NCI-H2107 treated with DMSO at 0.1 percent for 48 hours (cell line): Measurements from ENCODE around the gene PIGU.
"Not testable (repeated sequence)": the region's sequence is repeated elsewhere in the genome, so short reads cannot be mapped to it uniquely, and the experiment has no call there.

Experiments used
- DNase-seq: peaks from one replicate; lab custom pipeline; 2025; ENCODE audit not compliant: unreplicated experiment; lab: John Stamatoyannopoulos, UW

PIGU gene

GRCh38 chr20:34624629-34625028, 52.3 kb downstream of the PIGU start:
- no peak for DNase-seq

DNA sequence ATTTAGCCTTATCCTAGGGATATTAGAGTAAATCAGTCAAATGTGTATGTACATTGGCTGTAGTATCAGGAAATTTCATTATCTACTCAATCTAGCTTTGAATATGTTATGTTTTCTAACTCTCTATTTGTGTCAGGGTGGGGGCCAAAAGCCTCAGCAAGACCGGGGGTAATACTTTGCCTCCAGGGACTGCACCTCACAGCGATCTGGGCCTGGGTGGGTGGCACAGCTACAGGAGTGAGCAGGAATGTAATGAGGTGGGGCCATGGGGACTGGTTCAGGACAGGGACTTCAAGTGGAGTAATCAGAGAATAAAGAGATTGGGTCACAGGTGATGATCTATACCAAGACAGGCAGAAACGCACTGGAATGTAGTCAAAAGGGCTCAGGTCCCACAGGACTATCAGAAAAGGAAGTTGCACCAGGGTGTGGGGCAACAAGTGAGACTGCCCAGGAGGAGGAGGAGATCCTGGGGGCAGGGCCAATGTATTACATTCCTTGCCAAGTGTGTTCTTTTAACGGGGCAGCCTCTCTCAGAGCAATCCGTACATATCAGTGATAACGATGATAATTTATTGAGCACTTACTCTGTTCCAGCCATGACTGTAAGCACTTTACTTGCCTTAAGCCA, 54.0 kb downstream of the PIGU start:
- no peak for DNase-seq

- no peak for DNase-seq
These were observed 55.2 kb downstream of the PIGU start for GRCh38 chr20:34621383-34622367.

DNA sequence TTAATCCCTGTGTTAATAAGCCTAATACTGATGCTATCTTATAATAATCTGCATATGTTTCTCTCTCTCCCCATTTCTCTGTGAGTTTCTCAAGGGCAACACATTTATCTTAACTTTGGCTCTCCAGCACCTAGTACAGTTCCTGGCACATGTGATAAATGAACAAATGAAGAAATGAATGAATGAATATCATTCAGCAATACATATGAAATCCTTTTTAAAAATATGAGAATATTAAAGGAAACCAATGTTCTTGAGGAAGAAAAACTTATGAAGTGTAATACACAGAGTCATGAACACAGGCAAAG, 55.9 kb downstream of the PIGU start:
- DNase-seq, result no peak

DNA sequence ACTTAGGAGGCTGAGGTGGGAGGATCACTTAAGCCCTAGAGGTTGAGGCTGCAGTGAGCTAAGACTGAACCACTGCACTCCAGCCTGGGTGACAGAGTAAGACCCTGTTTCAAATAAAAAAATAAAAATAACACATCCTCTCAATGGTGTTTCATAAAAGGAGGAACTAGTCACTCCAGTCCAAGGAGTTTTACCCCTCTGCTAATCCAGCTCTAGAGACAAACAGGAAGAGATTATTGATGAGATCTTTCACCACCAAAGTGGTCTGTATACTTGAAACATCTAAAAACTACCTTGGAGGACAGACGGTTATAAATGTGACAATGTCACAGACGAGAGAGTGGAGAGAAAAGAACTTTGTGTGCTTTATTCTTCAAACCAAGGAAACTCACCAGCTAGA, 58.2 kb downstream of the PIGU start:
- DNase-seq, result no peak

GRCh38 chr20:34616913-34617312, 60.0 kb downstream of the PIGU start:
- DNase-seq, result not testable (repeated sequence)

- no peak for DNase-seq
These were observed 61.4 kb downstream of the PIGU start for GRCh38 chr20:34615477-34615876.

GRCh38 chr20:34611976-34612375, 64.9 kb downstream of the PIGU start:
- DNase-seq, result not testable (repeated sequence)

- no peak for DNase-seq
These were observed 69.8 kb downstream of the PIGU start for GRCh38 chr20:34607066-34607465.

- no peak for DNase-seq
These were observed 71.7 kb downstream of the PIGU start for GRCh38 chr20:34604980-34605788.

DNA sequence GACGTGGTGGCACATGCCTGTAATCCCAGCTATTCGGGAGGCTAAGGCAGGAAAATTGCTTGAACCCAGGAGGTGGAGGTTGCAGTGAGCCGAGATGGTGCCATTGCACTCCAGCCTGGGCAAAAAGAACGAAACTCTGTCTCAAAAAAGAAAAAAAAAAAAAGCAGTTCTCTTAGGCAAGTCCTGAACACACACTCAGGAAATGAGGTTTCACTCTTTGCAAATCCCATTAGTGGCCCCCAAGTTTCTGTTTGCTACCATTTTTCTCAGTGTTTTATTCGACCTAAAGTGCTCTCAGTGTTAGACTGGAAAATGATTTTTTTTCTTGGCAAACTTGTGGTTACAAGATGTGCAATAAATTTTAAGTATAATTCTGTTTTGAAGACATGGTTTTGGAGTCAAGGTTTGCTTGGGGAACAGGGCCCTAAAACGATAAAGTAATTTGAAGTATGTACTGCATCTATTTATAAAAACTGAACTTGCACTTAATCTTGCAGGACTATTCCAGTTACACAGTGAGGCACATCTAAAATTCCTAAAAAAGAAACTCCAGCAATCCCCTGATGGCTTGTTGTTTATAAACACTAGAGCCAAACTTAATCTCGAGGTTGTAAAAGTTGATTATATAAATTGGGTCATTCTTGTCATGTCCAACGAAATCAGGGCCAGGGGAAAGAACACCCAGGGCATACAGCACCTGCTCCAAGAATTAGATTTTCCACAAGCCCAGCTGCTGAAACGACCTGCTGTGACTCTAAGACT, 75.8 kb downstream of the PIGU start:
- no peak for DNase-seq

DNA sequence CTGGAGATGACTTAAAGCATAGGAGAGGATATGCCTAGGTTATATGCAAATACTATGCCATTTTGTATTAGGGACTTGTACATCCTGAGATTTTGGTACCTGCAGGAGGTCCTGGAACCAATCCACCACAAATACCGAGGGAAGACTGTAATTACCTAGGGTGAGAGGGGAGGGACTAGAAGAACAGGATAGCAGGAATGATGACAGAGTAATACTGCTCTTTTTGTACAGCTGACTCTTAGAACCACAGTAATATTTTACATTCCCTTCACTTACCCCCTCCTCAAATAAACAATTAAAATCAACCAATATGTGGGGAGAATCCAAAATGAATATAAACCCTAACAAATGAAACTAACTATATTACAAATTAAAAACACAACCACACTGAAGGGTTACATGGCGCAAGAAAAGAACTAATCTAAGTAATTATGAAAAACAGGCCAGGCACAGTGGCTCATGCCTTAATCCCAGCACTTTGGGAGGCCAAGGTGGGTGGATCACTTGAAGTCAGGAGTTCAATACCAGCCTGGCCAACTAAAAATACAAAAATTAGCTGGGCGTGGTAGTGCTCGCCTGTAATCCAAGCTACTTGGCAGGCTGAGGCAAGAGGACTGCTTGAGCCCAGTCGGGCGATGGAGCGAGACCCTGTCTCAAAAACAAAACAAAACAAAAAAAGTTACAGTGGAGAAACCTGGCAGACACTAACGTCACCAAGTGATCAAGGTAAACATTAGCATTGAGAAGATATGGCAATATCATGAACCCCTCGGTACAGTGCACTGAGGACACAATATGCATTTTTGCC, 81.3 kb downstream of the PIGU start:
- DNase-seq, result no peak

GRCh38 chr20:34586488-34587163, 90.3 kb downstream of the PIGU start:
- DNase-seq, result no peak

GRCh38 chr20:34585019-34585418, 91.9 kb downstream of the PIGU start:
- DNase-seq, result no peak

DNA sequence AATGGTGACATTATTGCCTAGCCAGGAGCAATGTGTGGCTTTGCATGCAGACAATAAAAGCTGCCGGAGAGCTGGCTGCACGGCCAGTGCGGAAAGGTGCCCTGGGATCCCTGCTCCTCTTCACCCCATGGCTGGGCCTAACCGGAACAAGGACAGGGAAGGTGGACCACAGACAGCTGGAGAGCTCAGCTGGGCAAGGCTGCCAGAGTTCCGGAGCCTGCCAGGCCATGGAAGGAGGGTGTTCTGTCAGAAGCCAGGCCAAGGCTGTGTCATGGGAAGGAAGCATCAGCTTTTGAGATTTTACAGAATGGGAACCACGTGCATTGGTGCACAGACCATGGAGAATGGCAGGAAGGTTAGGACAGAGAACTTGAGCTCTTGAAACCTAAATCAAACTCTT, 93.3 kb downstream of the PIGU start:
- DNase-seq, result no peak

- DNase-seq, result no peak
These were observed 94.0 kb downstream of the PIGU start for GRCh38 chr20:34582911-34583310.

- DNase-seq, result no peak
These were observed 94.7 kb downstream of the PIGU start for GRCh38 chr20:34582221-34582620.

DNA sequence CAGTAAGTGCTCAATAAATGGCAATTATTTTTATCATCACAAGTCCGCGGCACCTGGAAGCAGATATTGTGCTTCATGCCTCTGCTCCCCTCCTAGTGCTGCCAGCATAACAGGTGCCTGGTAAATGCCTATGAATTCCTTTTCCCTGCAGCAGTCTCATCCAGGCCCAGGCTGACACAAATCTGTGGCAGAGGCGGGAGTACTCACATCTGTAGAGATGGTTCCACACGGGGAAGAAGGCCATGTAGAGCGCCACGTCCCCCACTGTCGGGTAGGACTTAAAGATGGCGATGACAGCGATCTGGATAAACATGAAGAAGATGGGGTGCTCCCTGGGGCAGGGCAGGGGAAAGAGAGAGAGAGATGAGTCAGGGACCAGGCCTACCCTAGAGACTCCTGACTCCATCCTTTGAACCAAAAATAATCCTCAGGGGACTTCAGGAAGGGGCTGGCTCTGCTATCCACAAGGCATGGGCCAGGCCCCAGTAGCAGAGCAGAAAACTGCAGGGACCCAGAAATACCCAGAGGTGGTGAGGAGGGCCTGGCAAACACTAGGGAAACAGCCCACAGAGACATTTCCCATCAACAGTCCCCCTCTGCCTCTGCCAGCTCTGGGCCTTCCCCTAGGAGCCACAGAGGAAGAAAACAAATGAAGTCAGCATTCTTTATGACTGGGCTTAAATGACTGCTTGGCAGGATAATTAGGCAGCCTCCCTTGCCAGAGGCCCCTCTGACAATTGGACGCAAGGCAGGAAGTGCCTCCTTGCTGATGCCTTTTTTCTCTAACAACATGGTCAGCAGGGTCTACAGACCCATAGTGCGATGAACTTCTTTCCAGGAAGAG, 95.3 kb downstream of the PIGU start:
- DNase-seq, result no peak
